NCI-H1694 (cell line): ENCODE results near the gene RC3H1.
"Not testable (repeated sequence)": the region's sequence is repeated elsewhere in the genome, so short reads cannot be mapped to it uniquely, and the experiment has no call there.

ENCODE experiments used
- DNase-seq: peaks from one replicate; lab custom pipeline; 2025; lab: John Stamatoyannopoulos, UW

RC3H1 gene

GRCh38 chr1:174023440-174023839 lies 1.3 kb upstream of the RC3H1 start:
- no peak for DNase-seq

GRCh38 chr1:174022976-174023277 lies 770 bp upstream of the RC3H1 start:
- no peak for DNase-seq

- DNase-seq: no peak
These were observed 522 bp downstream of the RC3H1 start for GRCh38 chr1:174021591-174022079.

GRCh38 chr1:174018565-174018964 lies 3.6 kb downstream of the RC3H1 start:
- DNase-seq: no peak

GRCh38 chr1:174017231-174017970 lies 4.8 kb downstream of the RC3H1 start:
- no peak for DNase-seq

- DNase-seq: no peak
These were observed 8.2 kb downstream of the RC3H1 start for GRCh38 chr1:174013864-174014418.

GRCh38 chr1:174008979-174009378 lies 13.2 kb downstream of the RC3H1 start:
- no peak for DNase-seq

GRCh38 chr1:174008269-174008668 lies 13.9 kb downstream of the RC3H1 start:
- DNase-seq: no peak

GRCh38 chr1:174007851-174008250 lies 14.3 kb downstream of the RC3H1 start:
- no peak for DNase-seq

- DNase-seq: no peak
These were observed 17.1 kb downstream of the RC3H1 start for GRCh38 chr1:174005032-174005431.

- DNase-seq: no peak
These were observed 18.3 kb downstream of the RC3H1 start for GRCh38 chr1:174003867-174004266.

GRCh38 chr1:174001573-174001972 lies 20.6 kb downstream of the RC3H1 start:
- DNase-seq: no peak

- no peak for DNase-seq
These were observed 21.8 kb downstream of the RC3H1 start for GRCh38 chr1:174000371-174000770.

- no peak for DNase-seq
These were observed 24.4 kb downstream of the RC3H1 start for GRCh38 chr1:173997791-173998190.

GRCh38 chr1:173996995-173997394 lies 25.2 kb downstream of the RC3H1 start:
- DNase-seq: no peak

GRCh38 chr1:173995475-173995874 lies 26.7 kb downstream of the RC3H1 start:
- DNase-seq: no peak

GRCh38 chr1:173993948-173994347 lies 28.2 kb downstream of the RC3H1 start:
- not testable (repeated sequence) for DNase-seq

GRCh38 chr1:173988068-173988467 lies 34.1 kb downstream of the RC3H1 start:
- DNase-seq: no peak

GRCh38 chr1:173986951-173987350 lies 35.2 kb downstream of the RC3H1 start:
- DNase-seq: no peak

GRCh38 chr1:173970252-173970651 lies 51.9 kb downstream of the RC3H1 start:
- no peak for DNase-seq

- DNase-seq: not testable (repeated sequence)
These were observed 56.3 kb downstream of the RC3H1 start for GRCh38 chr1:173965896-173966295.

GRCh38 chr1:173963477-173963876 lies 58.7 kb downstream of the RC3H1 start:
- DNase-seq: no peak

- DNase-seq: no peak
These were observed 61.5 kb downstream of the RC3H1 start for GRCh38 chr1:173960625-173961024.

GRCh38 chr1:173954179-173954578 lies 68.0 kb downstream of the RC3H1 start:
- DNase-seq: no peak
